GM06990 (cell line): ENCODE measurements around the gene CACNA1A.
A peak's percentile ranks its signal among the peaks of the same experiment; 100 is the strongest.
"Not testable (repeated sequence)": the region's sequence is repeated elsewhere in the genome, so short reads cannot be mapped to it uniquely, and the experiment has no call there.

Experiments
- DNase-seq: peaks from one replicate; pipeline ENCODE4 v3.0.0-alpha.2; 2011; ENCODE audit not compliant: insufficient read length; ENCODE audit errors: extremely low read depth
- H3K27me3 ChIP-seq: replicated peaks from 2 replicates; pipeline ENCODE4 v1.6.0; 2011; ENCODE audit warnings: low read length; ENCODE audit not compliant: control insufficient read depth, insufficient read depth
- H3K36me3 ChIP-seq: 2 replicates; pipeline ENCODE4 v1.5.1; 2011; ENCODE audit warnings: low read length; ENCODE audit not compliant: control insufficient read depth, insufficient read depth
- H3K4me3 ChIP-seq: replicated peaks from 2 replicates; pipeline ENCODE4 v1.5.1; 2011; ENCODE audit warnings: low read depth, mild to moderate bottlenecking, control low read depth, low read length
- TF ChIP-seq, protein P1 (sequence below): IDR thresholded peaks from 2 replicates; pipeline ENCODE4 v1.5.1; 2011; ENCODE audit warnings: low read length, control low read depth, mild to moderate bottlenecking, inconsistent platforms; ENCODE audit not compliant: insufficient read depth, poor library complexity, severe bottlenecking

Gene CACNA1A

DNA sequence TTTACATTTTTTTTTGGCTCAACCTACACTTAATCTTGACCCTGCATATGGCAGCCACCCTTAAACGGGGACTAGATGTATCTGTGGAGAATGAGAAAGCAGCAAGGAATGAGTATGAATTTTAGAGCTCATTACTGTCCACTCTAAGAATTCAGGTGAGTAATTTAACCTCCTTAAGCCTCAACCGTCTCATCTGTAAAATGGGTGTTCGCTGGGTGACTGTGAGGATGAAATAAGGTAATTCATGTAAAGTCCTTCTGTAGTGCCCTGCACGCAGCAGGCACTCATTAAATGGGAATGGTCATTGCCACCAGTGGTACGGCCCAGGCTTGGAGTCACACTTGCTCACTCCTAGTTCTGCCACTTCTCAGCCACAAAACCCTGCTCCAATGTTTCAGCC lies 135.3 kb downstream of the CACNA1A start:
- Histone ChIP-seq H3K4me3 (no peak overlapping the region), H3K27me3 (no peaks in the 10 kb centered on the region), H3K36me3 (no peaks in the 10 kb centered on the region)
- no peak for DNase-seq
- TF ChIP-seq, protein P1, sequence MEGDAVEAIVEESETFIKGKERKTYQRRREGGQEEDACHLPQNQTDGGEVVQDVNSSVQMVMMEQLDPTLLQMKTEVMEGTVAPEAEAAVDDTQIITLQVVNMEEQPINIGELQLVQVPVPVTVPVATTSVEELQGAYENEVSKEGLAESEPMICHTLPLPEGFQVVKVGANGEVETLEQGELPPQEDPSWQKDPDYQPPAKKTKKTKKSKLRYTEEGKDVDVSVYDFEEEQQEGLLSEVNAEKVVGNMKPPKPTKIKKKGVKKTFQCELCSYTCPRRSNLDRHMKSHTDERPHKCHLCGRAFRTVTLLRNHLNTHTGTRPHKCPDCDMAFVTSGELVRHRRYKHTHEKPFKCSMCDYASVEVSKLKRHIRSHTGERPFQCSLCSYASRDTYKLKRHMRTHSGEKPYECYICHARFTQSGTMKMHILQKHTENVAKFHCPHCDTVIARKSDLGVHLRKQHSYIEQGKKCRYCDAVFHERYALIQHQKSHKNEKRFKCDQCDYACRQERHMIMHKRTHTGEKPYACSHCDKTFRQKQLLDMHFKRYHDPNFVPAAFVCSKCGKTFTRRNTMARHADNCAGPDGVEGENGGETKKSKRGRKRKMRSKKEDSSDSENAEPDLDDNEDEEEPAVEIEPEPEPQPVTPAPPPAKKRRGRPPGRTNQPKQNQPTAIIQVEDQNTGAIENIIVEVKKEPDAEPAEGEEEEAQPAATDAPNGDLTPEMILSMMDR: no peak

DNA sequence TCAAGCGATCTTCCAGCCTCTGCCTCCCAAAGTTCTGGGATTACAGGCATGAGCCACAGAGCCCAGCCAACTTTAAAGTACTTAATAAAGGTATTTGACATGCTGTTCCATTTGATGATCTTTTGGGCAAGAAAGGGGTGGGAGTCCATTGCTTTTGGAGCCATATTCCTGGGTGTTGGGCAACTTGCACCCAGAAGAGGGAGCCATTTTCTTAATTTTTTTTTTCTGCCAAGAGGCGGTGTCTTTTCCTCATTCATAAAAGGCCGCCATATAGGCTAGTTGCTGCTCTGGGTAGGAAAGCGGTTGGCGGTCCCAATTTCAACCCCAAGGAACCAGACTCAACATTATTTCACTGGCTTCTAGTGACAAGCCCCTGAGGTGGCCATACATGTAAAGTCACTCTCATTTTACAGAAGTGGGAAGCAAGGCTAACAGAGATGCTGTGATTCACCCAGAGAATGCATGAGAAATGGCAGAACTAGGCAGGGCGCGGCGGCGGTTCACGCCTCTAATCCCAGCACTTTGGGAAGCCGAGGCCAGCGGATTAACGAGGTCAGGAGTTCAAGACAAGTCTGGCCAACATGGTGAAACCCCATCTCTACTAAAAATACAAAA lies 139.6 kb downstream of the CACNA1A start:
- Histone ChIP-seq H3K4me3 (no peak overlapping the region), H3K27me3 (no peaks in the 10 kb centered on the region), H3K36me3 (no peaks in the 10 kb centered on the region)
- TF ChIP-seq, protein P1: peak; percentile 44
- no peak for DNase-seq

DNA sequence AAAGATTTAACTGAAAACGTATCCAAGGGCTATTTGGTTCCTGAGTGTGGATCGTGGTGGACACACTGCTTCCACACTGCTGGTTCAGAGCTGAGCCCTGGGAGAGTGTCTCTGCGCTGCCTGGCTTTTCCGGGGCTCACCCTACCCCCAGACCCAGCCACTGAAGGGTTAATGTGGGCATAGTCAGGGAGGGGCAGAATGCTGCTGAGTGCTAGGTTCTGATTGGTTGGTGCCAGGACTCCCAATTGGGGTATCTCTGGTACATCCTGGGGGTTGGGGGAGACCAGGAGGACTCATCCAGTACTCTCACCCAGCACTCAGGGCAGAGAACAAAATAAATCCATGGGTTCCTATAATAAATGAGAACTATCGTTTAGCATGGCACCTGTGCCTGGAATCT lies 142.3 kb downstream of the CACNA1A start:
- Histone ChIP-seq H3K4me3 (no peak overlapping the region), H3K27me3 (no peaks in the 10 kb centered on the region), H3K36me3 (no peaks in the 10 kb centered on the region)
- DNase-seq: no peak
- TF ChIP-seq, protein P1: no peak

DNA sequence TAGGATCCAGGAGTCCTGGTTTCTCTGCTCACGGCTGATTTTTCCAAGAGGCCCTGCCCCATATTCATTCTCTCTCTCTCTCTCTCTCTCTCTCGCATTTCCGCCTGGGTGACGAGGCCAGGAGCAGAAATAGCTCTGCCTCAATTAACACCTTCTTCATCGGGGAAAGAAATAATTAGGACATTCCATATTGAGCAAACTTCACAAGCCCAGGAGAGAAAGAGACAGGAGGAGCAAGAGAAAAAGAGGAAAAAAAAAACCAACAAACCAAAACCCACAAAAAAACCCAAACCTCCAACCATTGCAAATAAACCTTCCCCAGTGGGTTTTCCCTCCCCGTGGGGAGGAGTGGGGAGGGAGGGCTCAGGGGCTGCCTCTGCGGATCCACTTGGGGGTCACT lies 143.0 kb downstream of the CACNA1A start:
- H3K36me3 ChIP-seq: no peaks in the 10 kb centered on the region
- DNase-seq: no peak
- no peak overlapping the region for H3K4me3 ChIP-seq
- TF ChIP-seq, protein P1: no peak
- H3K27me3 ChIP-seq: no peaks in the 10 kb centered on the region

DNA sequence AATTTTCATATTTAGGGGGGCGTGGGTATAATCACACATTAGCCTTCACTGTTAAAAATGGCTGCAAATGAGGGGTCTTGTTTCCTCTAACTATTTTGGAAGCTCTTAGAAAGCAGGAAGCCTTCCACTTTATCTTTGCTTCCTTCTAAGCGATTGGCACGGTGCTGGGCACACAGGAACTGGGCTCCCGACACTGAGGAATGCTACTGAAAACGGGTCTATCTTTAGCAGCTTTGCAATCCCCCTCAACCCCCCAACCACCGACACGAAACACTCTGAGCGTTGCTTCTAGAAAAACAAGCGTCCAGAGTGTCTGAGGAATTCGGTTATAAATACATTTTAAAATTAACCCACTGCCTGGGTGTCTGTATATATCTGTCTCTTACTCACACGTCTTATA lies 143.6 kb downstream of the CACNA1A start:
- TF ChIP-seq, protein P1: no peak
- Histone ChIP-seq H3K27me3 (no peaks in the 10 kb centered on the region), H3K4me3 (no peak overlapping the region), H3K36me3 (no peaks in the 10 kb centered on the region)
- no peak for DNase-seq

DNA sequence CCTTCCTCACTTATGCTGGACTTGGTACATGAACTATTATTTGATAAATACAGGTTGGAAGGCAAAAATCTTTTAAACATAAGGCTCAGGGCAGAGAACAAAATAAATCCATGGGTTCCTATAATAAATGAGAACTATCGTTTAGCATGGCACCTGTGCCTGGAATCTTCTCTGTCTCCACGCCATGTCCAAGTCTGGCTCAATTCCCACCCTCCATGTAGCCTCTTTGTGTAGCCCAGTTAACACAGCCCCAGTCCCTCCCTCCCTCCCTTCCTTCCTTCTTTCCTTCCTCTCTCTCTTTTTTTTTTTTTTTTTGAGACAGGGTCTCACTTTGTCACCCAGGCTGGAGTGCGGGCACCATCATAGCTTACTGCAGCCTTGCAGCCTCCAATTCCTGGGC lies 144.6 kb downstream of the CACNA1A start:
- H3K27me3 ChIP-seq, H3K36me3 ChIP-seq, DNase-seq, H3K4me3 ChIP-seq: not testable (repeated sequence)
